Hepatic stellate cell (primary cell): Measurements from ENCODE around the gene TMEM43.
A peak's percentile ranks its signal among the peaks of the same experiment; 100 is the strongest.

Experiments used
- DNase-seq: peaks from one replicate; pipeline ENCODE4 v3.0.0; 2011; ENCODE audit warnings: low spot score

TMEM43 gene

GRCh38 chr3:14138109-14138877 is 13.4 kb downstream of the TMEM43 start:
- DNase-seq = no peak

GRCh38 chr3:14138878-14139655 is 14.2 kb downstream of the TMEM43 start:
- DNase-seq = no peak

GRCh38 chr3:14139771-14140170 is 14.9 kb downstream of the TMEM43 start:
- DNase-seq = no peak

GRCh38 chr3:14140668-14141067 is 15.8 kb downstream of the TMEM43 start:
- no peak for DNase-seq

- DNase-seq = no peak
Measured at GRCh38 chr3:14141144-14141543, 16.3 kb downstream of the TMEM43 start.

- no peak for DNase-seq
Measured at GRCh38 chr3:14141602-14142341, 16.9 kb downstream of the TMEM43 start.

GRCh38 chr3:14142567-14143270 is 17.9 kb downstream of the TMEM43 start:
- no peak for DNase-seq

- DNase-seq = peak; percentile 93
Measured at GRCh38 chr3:14143271-14144225, 18.7 kb downstream of the TMEM43 start.

- peak; percentile 97 for DNase-seq
Measured at GRCh38 chr3:14144423-14145075, 19.7 kb downstream of the TMEM43 start.

- peak; percentile 51 for DNase-seq
Measured at GRCh38 chr3:14145236-14145635, 20.4 kb downstream of the TMEM43 start.

- DNase-seq = no peak
Measured at GRCh38 chr3:14145670-14146380, 21.0 kb downstream of the TMEM43 start.

- no peak for DNase-seq
Measured at GRCh38 chr3:14146381-14147065, 21.7 kb downstream of the TMEM43 start.

GRCh38 chr3:14147066-14147435 is 22.2 kb downstream of the TMEM43 start:
- DNase-seq = no peak

GRCh38 chr3:14147617-14148016 is 22.8 kb downstream of the TMEM43 start:
- no peak for DNase-seq

- DNase-seq = no peak
Measured at GRCh38 chr3:14148041-14148985, 23.5 kb downstream of the TMEM43 start.

- DNase-seq = no peak
Measured at GRCh38 chr3:14150078-14150477, 25.2 kb downstream of the TMEM43 start.

GRCh38 chr3:14150491-14151230 is 25.8 kb downstream of the TMEM43 start:
- no peak for DNase-seq
